Astrocyte of the spinal cord (primary cell): ENCODE measurements around the gene AARSD1.

Source experiments
- DNase-seq: peaks from one replicate; pipeline ENCODE4 v3.0.0; 2011; ENCODE audit warnings: low read depth, low spot score
- H3K4me3 ChIP-seq: 2 replicates; pipeline ENCODE4 v1.5.1; 2011; ENCODE audit warnings: low read depth, mild to moderate bottlenecking, low read length, moderate library complexity
- in situ Hi-C: cut with HindIII; loops from 2 replicates; pipeline ENCODE4 v1.10.0; 2017; ENCODE audit warnings: low sequenced_read_pairs
- TF ChIP-seq, protein P1 (sequence below): IDR thresholded peaks from 2 replicates; pipeline ENCODE4 v1.5.1; 2012; ENCODE audit warnings: low read depth, mild to moderate bottlenecking, low read length, inconsistent platforms

The AARSD1 gene

DNA sequence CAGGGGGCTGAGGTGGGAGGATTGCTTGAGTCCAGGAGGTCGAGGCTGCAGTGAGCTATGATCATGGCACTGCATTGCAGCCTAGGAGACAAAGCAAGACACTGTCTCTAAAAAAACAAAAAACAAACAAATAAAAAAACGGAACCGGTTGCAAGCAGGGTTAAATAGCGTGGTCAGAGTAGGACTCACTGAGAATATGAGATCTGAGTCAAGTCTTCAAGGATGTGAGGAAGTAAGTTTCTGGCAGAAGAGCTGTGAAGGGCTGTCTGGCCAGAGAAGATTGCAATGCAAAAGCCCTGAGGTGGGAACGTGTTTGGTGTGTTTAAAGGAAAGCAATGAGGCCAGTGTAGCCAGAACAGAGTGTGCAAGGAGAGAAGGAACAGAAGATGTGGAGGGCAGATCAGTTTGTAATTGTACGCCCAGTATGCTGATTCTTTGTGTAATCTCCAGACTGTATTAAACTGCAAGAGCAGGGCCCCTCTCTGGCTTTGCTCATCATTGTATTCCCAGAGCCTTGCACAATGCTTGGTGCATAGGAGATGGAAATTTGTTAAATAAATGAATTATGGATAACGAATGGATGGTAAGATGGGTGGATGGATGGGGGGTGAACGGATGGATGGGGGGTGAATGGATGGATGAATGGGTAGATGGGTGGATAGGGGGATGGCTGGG lies 57.3 kb downstream of the AARSD1 start:
- TF ChIP-seq, protein P1, sequence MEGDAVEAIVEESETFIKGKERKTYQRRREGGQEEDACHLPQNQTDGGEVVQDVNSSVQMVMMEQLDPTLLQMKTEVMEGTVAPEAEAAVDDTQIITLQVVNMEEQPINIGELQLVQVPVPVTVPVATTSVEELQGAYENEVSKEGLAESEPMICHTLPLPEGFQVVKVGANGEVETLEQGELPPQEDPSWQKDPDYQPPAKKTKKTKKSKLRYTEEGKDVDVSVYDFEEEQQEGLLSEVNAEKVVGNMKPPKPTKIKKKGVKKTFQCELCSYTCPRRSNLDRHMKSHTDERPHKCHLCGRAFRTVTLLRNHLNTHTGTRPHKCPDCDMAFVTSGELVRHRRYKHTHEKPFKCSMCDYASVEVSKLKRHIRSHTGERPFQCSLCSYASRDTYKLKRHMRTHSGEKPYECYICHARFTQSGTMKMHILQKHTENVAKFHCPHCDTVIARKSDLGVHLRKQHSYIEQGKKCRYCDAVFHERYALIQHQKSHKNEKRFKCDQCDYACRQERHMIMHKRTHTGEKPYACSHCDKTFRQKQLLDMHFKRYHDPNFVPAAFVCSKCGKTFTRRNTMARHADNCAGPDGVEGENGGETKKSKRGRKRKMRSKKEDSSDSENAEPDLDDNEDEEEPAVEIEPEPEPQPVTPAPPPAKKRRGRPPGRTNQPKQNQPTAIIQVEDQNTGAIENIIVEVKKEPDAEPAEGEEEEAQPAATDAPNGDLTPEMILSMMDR, result no peak
- in situ Hi-C loops, result no loop called here

DNA sequence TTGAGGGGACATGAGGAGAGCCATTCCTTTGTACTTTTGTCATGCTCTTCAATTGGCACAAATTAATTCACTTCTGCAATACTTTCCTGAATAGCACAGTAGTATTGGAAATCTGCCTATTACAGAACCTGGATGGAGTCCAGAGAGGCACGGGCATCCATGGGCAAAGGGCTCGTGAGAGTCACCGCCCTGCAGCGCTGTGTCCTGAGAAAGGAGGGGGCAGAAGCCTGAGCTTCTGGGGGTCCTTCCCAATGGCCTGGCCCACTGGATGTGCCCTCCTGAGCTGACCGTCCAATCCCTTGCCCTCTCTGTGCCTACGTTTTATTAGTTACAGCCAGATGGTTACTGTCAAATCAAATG lies 60.2 kb downstream of the AARSD1 start:
- in situ Hi-C loops, result no loop called here

More for the DNA sequence above, 57.3 kb downstream of the AARSD1 start:
- no peak overlapping the region for H3K4me3 ChIP-seq
- no peak for DNase-seq

DNA sequence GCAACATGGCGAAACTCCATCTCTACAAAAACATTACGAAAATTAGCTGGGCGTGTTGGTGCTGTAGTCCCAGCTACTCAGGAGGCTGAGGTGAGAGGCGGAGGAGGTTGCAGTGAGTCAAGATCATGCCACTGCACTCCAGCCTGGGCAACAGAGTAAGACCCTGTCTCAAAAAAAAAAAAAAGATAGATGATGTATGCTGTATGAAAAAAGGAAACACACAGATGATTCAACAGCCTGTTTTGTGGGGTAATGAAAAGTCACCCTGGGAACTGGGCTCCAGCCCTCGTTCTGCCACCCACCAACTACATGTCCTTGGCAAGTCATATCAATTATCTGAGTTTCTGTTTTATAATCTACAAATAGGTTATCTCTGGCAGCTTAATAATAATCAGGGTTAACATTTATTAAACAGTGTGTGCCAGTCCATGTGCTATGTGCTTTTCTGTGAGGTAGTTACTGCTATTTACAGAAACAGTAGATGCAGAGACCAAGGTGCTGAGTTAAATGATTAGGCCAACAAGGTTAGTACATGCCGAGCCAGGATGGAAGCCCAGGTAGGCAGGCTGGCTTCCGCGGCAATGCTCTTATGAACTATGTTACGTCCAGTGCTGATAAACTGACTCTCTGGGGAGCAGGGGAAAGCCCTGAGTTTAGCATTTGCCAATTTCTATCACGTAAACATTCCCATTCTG lies 62.6 kb downstream of the AARSD1 start:
- no peak for DNase-seq
- no peak overlapping the region for H3K4me3 ChIP-seq
- TF ChIP-seq, protein P1, result no peak
- in situ Hi-C loops, result no loop called here

More for the DNA sequence above, 60.2 kb downstream of the AARSD1 start:
- no peak overlapping the region for H3K4me3 ChIP-seq
- DNase-seq, result no peak
- TF ChIP-seq, protein P1, result no peak
